GM12878 (cell line): ENCODE measurements around the gene LRRC61.

Experiments used
- EP300 ChIP-seq, 2 experiments: fragments of 150-350 bp in 1 of 2; IDR thresholded peaks; 2 replicates each; pipeline ENCODE4 v1.6.1; 2011 to 2012; ENCODE audit warnings: low read depth in 2 of 2, low read length in 2 of 2, borderline replicate concordance in 1 of 2, improper control_type of control experiment in 1 of 2, inconsistent platforms in 1 of 2; ENCODE audit not compliant: control insufficient read depth in 1 of 2
- HDAC6 ChIP-seq: fragments of 200-600 bp; sonication (generic); IDR thresholded peaks from one replicate; pipeline ENCODE4 v1.8.0; 2017; ENCODE audit warnings: antibody characterized with exemption; ENCODE audit not compliant: unreplicated experiment
- MXI1 ChIP-seq: fragments of 150-350 bp; IDR thresholded peaks from 2 replicates; pipeline ENCODE4 v1.6.1; 2011; ENCODE audit warnings: low read depth, mild to moderate bottlenecking, inconsistent platforms, low read length, improper control_type of control experiment
- NFIC ChIP-seq: IDR thresholded peaks from 2 replicates; pipeline ENCODE4 v1.6.1; 2012; ENCODE audit warnings: low read depth, mild to moderate bottlenecking, inconsistent platforms, low read length, moderate library complexity
- ZZZ3 ChIP-seq: IDR thresholded peaks from 2 replicates; pipeline ENCODE4 v1.6.1; 2011; ENCODE audit warnings: low read depth; ENCODE audit not compliant: control insufficient read depth, insufficient read length

- TF ChIP-seq MXI1 (no peak), ZZZ3 (no peak), HDAC6 (no peak), NFIC (no peak), EP300 (IDR thresholded peaks at IDR 0.05; ENCODE audit: borderline replicate concordance in 1 of 2, control insufficient read depth in 1 of 2, low read depth in 2 of 2, low read length in 2 of 2) (no peak)
Measured at GRCh38 chr7:150336746-150337145, 13.6 kb downstream of the LRRC61 start.
